ENCODE results near the gene ORC3.

- no peak for TF ChIP-seq CTCF (optimal IDR thresholded peaks at IDR 0.05 in 1 of 3, IDR thresholded peaks at IDR 0.05 in 1 of 3, conservative IDR thresholded peaks at IDR 0.05 in 1 of 3; ENCODE audit: extremely low read depth in 1 of 3, insufficient read depth in 2 of 3, low read length in 3 of 3)
- TF ChIP-seq EZH2 (IDR thresholded peaks at IDR 0.05; ENCODE audit: low read length) = no peak
These were observed 71.1 kb downstream of the ORC3 start for GRCh38 chr6:87661016-87661415.

All from keratinocyte (primary cell).